SK-N-SH (cell line): ENCODE measurements around the gene DLG2. TPM values are rescaled to one million over a fixed set of nuclear protein-coding genes. Genes with fewer than 3 reads are reported as not detected.

Experiments
- CTCF ChIA-PET: fragments of 300-600, 350-600 bp; formaldehyde crosslinking; extraction: SDS; loops from one replicate; lab custom pipeline; 2021; lab: Yijun Ruan, JAX
- POLR2A ChIA-PET: fragments of 350-600 bp; sonication (Branson Sonifier 250); formaldehyde crosslinking; extraction: SDS; loops from one replicate; lab custom pipeline; 2020; ENCODE audit warnings: antibody characterized with exemption, inconsistent platforms; lab: Yijun Ruan, JAX
- DNase-seq: peaks from one replicate; pipeline ENCODE4 v3.0.0; 2012
- H2AFZ ChIP-seq: fragments of 200-600 bp; sonication (generic); 2 replicates; pipeline ENCODE4 v1.8.1; 2016; ENCODE audit warnings: antibody characterized with exemption, mild to moderate bottlenecking, low read depth
- H3F3A ChIP-seq: fragments of 200-600 bp; sonication (generic); replicated peaks from 2 replicates; pipeline ENCODE3; 2016; ENCODE audit warnings: antibody characterized with exemption, mild to moderate bottlenecking; ENCODE audit not compliant: insufficient read depth
- H3K27ac ChIP-seq, 2 experiments: fragments of 200-500 bp in 1 of 2; fragments of 200-600 bp in 1 of 2; sonication (Bioruptor generic) in 1 of 2; sonication (generic), shearing (Covaris generic) in 1 of 2; 2 replicates each; pipeline versions ENCODE4 v1.5.1 to v1.6.1; 2014 to 2016; ENCODE audit warnings: low read depth in 2 of 2, inconsistent platforms in 1 of 2, low read length in 1 of 2, mild to moderate bottlenecking in 1 of 2, mixed read lengths in 1 of 2
- H3K27me3 ChIP-seq: fragments of 200-600 bp; sonication (generic), shearing (Covaris generic); 2 replicates; pipeline ENCODE4 v1.6.1; 2016; ENCODE audit warnings: mixed run types; ENCODE audit not compliant: insufficient read depth
- H3K36me3 ChIP-seq, 2 experiments: fragments of 200-500 bp in 1 of 2; fragments of 200-600 bp in 1 of 2; sonication (Bioruptor generic) in 1 of 2; sonication (generic) in 1 of 2; replicated peaks in 1 of 2; 2 replicates each; pipeline versions ENCODE3 to v1.5.1; 2014 to 2016; ENCODE audit warnings: low read length in 1 of 2, mild to moderate bottlenecking in 1 of 2; ENCODE audit not compliant: insufficient read depth in 2 of 2, control insufficient read depth in 1 of 2
- H3K4me1 ChIP-seq, 2 experiments: fragments of 200-500 bp in 1 of 2; fragments of 200-600 bp in 1 of 2; sonication (Bioruptor generic) in 1 of 2; sonication (generic), shearing (Covaris generic) in 1 of 2; 2 replicates each; pipeline versions ENCODE4 v1.5.1 to v1.6.1; 2014 to 2016; ENCODE audit warnings: low read depth in 1 of 2, low read length in 1 of 2, mixed run types in 1 of 2; ENCODE audit not compliant: insufficient read depth in 2 of 2, control insufficient read depth in 1 of 2
- H3K4me2 ChIP-seq: fragments of 200-600 bp; sonication (generic), shearing (Covaris generic); 2 replicates; pipeline ENCODE4 v1.6.1; 2017; ENCODE audit warnings: mixed run types
- H3K4me3 ChIP-seq, 2 experiments: fragments of 200-500 bp in 1 of 2; fragments of 200-600 bp in 1 of 2; sonication (Bioruptor generic) in 1 of 2; sonication (generic), shearing (Covaris generic) in 1 of 2; 2 replicates each; pipeline versions ENCODE4 v1.5.1 to v1.8.1; 2014 to 2016; ENCODE audit warnings: low read depth in 2 of 2, inconsistent platforms in 1 of 2, low read length in 1 of 2, mild to moderate bottlenecking in 1 of 2, mixed read lengths in 1 of 2, moderate library complexity in 1 of 2
- H3K79me2 ChIP-seq: fragments of 200-600 bp; sonication (generic); 2 replicates; pipeline ENCODE4 v1.8.1; 2017; ENCODE audit warnings: mild to moderate bottlenecking; ENCODE audit not compliant: insufficient read depth
- H3K9ac ChIP-seq: fragments of 200-600 bp; sonication (generic); 2 replicates; pipeline ENCODE4 v1.6.1; 2017; ENCODE audit warnings: mixed run types
- H3K9me2 ChIP-seq: fragments of 200-600 bp; sonication (generic); 2 replicates; pipeline ENCODE4 v1.6.1; 2017; ENCODE audit warnings: mixed run types
- H3K9me3 ChIP-seq: fragments of 200-600 bp; sonication (generic); 2 replicates; pipeline ENCODE4 v1.6.1; 2017; ENCODE audit warnings: mixed run types, mild to moderate bottlenecking, moderate library complexity
- H4K20me1 ChIP-seq: fragments of 200-600 bp; sonication (generic); 2 replicates; pipeline ENCODE4 v1.6.1; 2017; ENCODE audit warnings: mild to moderate bottlenecking, mixed run types; ENCODE audit not compliant: insufficient read depth
- EZH2phosphoT487 ChIP-seq: fragments of 200-600 bp; sonication (generic); IDR thresholded peaks from 2 replicates; pipeline ENCODE4 v1.6.1; 2017; ENCODE audit warnings: low read depth, mixed run types, mild to moderate bottlenecking, antibody characterized with exemption, moderate library complexity, borderline replicate concordance
- FOSL2 ChIP-seq: IDR thresholded peaks from 2 replicates; pipeline ENCODE4 v1.4.0; 2012; ENCODE audit warnings: low read depth, mild to moderate bottlenecking, moderate library complexity, borderline replicate concordance
- FOXJ3 ChIP-seq: sonication (generic); formaldehyde crosslinking; IDR thresholded peaks from 2 replicates; pipeline ENCODE4 v1.5.1; 2020; ENCODE audit warnings: mild to moderate bottlenecking, missing genetic modification reagents
- GABPA ChIP-seq: IDR thresholded peaks from 2 replicates; pipeline ENCODE4 v1.4.0; 2012; ENCODE audit warnings: low read depth, mild to moderate bottlenecking
- GATA2 ChIP-seq: sonication (generic); formaldehyde crosslinking; IDR thresholded peaks from 2 replicates; pipeline ENCODE4 v1.5.0; 2020; ENCODE audit warnings: mild to moderate bottlenecking, missing genetic modification reagents
- IRF3 ChIP-seq: fragments of 150-350 bp; IDR thresholded peaks from 2 replicates; pipeline ENCODE4 v1.6.1; 2016; ENCODE audit warnings: mild to moderate bottlenecking, low read depth, low read length
- JUND ChIP-seq: IDR thresholded peaks from 2 replicates; pipeline ENCODE4 v1.4.0; 2012
- MEF2A ChIP-seq: IDR thresholded peaks from 2 replicates; pipeline ENCODE4 v1.4.0; 2012; ENCODE audit warnings: low read depth, borderline replicate concordance
- MXI1 ChIP-seq: IDR thresholded peaks from 2 replicates; pipeline ENCODE4 v1.6.1; 2012; ENCODE audit warnings: mild to moderate bottlenecking, low read depth, low read length, improper control_type of control experiment
- NRF1 ChIP-seq: IDR thresholded peaks from 2 replicates; pipeline ENCODE4 v1.6.1; 2012; ENCODE audit warnings: low read depth, mild to moderate bottlenecking, low read length
- PBX3 ChIP-seq: IDR thresholded peaks from 2 replicates; pipeline ENCODE4; 2012
- POLR2AphosphoS5 ChIP-seq: IDR thresholded peaks from 2 replicates; pipeline ENCODE4 v1.6.1; 2012; ENCODE audit warnings: low read depth, low read length
- RCOR1 ChIP-seq: fragments of 150-350 bp; IDR thresholded peaks from 2 replicates; pipeline ENCODE4 v1.6.1; 2017; ENCODE audit warnings: antibody characterized with exemption, low read length
- RFX5 ChIP-seq: IDR thresholded peaks from 2 replicates; pipeline ENCODE4 v1.6.1; 2012; ENCODE audit warnings: mild to moderate bottlenecking, improper control_type of control experiment, low read length
- SIN3A ChIP-seq: IDR thresholded peaks from 2 replicates; pipeline ENCODE4 v1.6.1; 2012; ENCODE audit warnings: low read depth, mild to moderate bottlenecking, low read length, moderate library complexity, borderline replicate concordance
- TCF12 ChIP-seq: IDR thresholded peaks from 2 replicates; pipeline ENCODE4 v1.4.0; 2012
- TEAD4 ChIP-seq: IDR thresholded peaks from 2 replicates; pipeline ENCODE4 v1.4.0; 2012; ENCODE audit warnings: mild to moderate bottlenecking, borderline replicate concordance; ENCODE audit not compliant: insufficient read depth
- YY1 ChIP-seq: IDR thresholded peaks from 2 replicates; pipeline ENCODE4 v1.4.0; 2012; ENCODE audit warnings: low read depth, mild to moderate bottlenecking
- WGBS: methylation state at CpG from one replicate; pipeline ENCODE4 v1.1.6; 2017; ENCODE audit warnings: low lambda C conversion rate; 5-methylcytosine and 5-hydroxymethylcytosine counted together
- polyA plus RNA-seq, 3 experiments: library from polyadenylated mRNA; depleted of rRNA; stranded (reverse); fragments of >200 nt; gene quantifications; 2 replicates each; pipeline ENCODE4 v1.2.3, GENCODE V29; 2012
- TF ChIP-seq, protein P1 (sequence below): fragments of 150-350 bp; IDR thresholded peaks from 2 replicates; pipeline ENCODE4 v1.6.1; 2017; ENCODE audit warnings: antibody characterized with exemption, low read length, low read depth, borderline replicate concordance
- TF ChIP-seq, protein P2 (sequence below): IDR thresholded peaks from 2 replicates; pipeline ENCODE4 v1.4.0; 2012; ENCODE audit warnings: low read depth

The DLG2 gene
- polyA plus RNA-seq, 1 of the 3 experiments (the other 2 are of a cell fraction), result 0.21 TPM

GRCh38 chr11:85647078-85647477 lies 19.9 kb upstream of the DLG2 start (continued):
- TF ChIP-seq IRF3, result no peak
- TF ChIP-seq MXI1, result no peak
- TF ChIP-seq MEF2A, result no peak

GRCh38 chr11:85643191-85643614 lies 16.1 kb upstream of the DLG2 start:
- DNase-seq, result no peak
- Histone ChIP-seq H3K4me1 (peaks cover 3 to 6% of the 10 kb centered on the region in 2 experiments; a peak in 3 of 4 replicates), H3K4me2 (no peak overlapping the region), H4K20me1 (no peaks in the 10 kb centered on the region), H2AFZ (no peak overlapping the region), H3K79me2 (peaks cover 4% of the 10 kb centered on the region), H3K4me3 (no peak overlapping the region), H3K27me3 (no peaks in the 10 kb centered on the region), H3F3A (peaks cover 4% of the 10 kb centered on the region), H3K9ac (no peak overlapping the region), H3K36me3 (peaks cover 0 to 3% of the 10 kb centered on the region in 2 experiments), H3K27ac (no peak overlapping the region), H3K9me3 (no peaks in the 10 kb centered on the region), H3K9me2 (no peaks in the 10 kb centered on the region)
- no peak for TF ChIP-seq PBX3
- no peak for TF ChIP-seq NRF1
- no peak for TF ChIP-seq SIN3A
- TF ChIP-seq FOSL2, result no peak
- TF ChIP-seq, protein P1, sequence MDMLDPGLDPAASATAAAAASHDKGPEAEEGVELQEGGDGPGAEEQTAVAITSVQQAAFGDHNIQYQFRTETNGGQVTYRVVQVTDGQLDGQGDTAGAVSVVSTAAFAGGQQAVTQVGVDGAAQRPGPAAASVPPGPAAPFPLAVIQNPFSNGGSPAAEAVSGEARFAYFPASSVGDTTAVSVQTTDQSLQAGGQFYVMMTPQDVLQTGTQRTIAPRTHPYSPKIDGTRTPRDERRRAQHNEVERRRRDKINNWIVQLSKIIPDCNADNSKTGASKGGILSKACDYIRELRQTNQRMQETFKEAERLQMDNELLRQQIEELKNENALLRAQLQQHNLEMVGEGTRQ, result no peak
- no peak for TF ChIP-seq RCOR1
- no peak for TF ChIP-seq FOXJ3 (CRISPR knock-in tag)
- no peak for TF ChIP-seq GABPA
- no peak for TF ChIP-seq JUND
- no peak for TF ChIP-seq GATA2 (CRISPR knock-in tag)
- no peak for TF ChIP-seq EZH2phosphoT487
- TF ChIP-seq TEAD4, result no peak
- TF ChIP-seq IRF3, result no peak
- TF ChIP-seq YY1, result no peak
- TF ChIP-seq POLR2AphosphoS5, result no peak
- TF ChIP-seq TCF12, result no peak
- no peak for TF ChIP-seq RFX5
- no peak for TF ChIP-seq MXI1
- TF ChIP-seq, protein P2, sequence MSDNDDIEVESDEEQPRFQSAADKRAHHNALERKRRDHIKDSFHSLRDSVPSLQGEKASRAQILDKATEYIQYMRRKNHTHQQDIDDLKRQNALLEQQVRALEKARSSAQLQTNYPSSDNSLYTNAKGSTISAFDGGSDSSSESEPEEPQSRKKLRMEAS, result no peak
- ChIA-PET CTCF (no interaction called here), POLR2A (no interaction called here)
- 52% methylated on average over 2 of the region's 2 CpGs for WGBS
